GM12878 (cell line): Measurements from ENCODE around the gene TMEM236. TPM values are rescaled to one million over a fixed set of nuclear protein-coding genes. Genes with fewer than 3 reads are reported as not detected.

Source experiments
- ATAC-seq: fragments of 200-7000 bp; cut with Tn5 transposase; 3 replicates; pipeline ENCODE4 v1.9.1; 2020; ENCODE audit warnings: mild to moderate bottlenecking, moderate library complexity
- BruUV-seq: library from RNA; stranded (reverse); fragments of 400-500 nt; replicated peaks from 2 replicates; lab custom pipeline; 2021; lab: Mats Ljungman, UMichigan
- CTCF ChIA-PET: fragments of 300-600 bp; sonication (Branson Sonifier 250); formaldehyde crosslinking; extraction: SDS; loops from one replicate; lab custom pipeline; 2021; ENCODE audit warnings: inconsistent platforms; lab: Yijun Ruan, JAX
- POLR2A ChIA-PET: fragments of 350-600 bp; formaldehyde crosslinking; extraction: SDS; loops from one replicate; lab custom pipeline; 2021; ENCODE audit warnings: inconsistent platforms; lab: Charles Lee
- RAD21 ChIA-PET: fragments of 300-600 bp; sonication (Branson Sonifier 250); formaldehyde crosslinking; loops from one replicate; lab custom pipeline; 2023; ENCODE audit warnings: antibody characterized with exemption; ENCODE audit not compliant: unreplicated experiment; lab: Charles Lee
- SMC1A ChIA-PET: fragments of 300-600 bp; sonication (Branson Sonifier 250); formaldehyde crosslinking; loops from one replicate; lab custom pipeline; 2023; ENCODE audit not compliant: unreplicated experiment, uncharacterized antibody; lab: Charles Lee
- DNase-seq: peaks from one replicate; pipeline ENCODE4 v3.0.0-alpha.2; 2011; ENCODE audit warnings: low read depth, low spot score
- FAIRE-seq: peaks from 3 replicates; lab custom pipeline; 2011; peaks lifted over from hg19 to GRCh38; lab: Jason Lieb, UNC
- H2AFZ ChIP-seq: 2 replicates; pipeline ENCODE4 v1.6.0; 2011; ENCODE audit warnings: low read depth, low read length, control low read depth; ENCODE audit not compliant: control insufficient read depth
- H3K27ac ChIP-seq: 2 replicates; pipeline ENCODE4 v1.5.1; 2011; ENCODE audit warnings: control low read depth; ENCODE audit not compliant: control insufficient read depth, insufficient read depth
- H3K27me3 ChIP-seq, 2 experiments: replicated peaks in 1 of 2; 2 replicates each; pipeline versions ENCODE4 v1.6.0 to v1.6.1; 2011; ENCODE audit warnings: low read length in 1 of 2; ENCODE audit not compliant: control insufficient read depth in 2 of 2, insufficient read depth in 2 of 2
- H3K36me3 ChIP-seq, 2 experiments: 2 replicates each; pipeline ENCODE4 v1.5.1; 2011; ENCODE audit warnings: low read length in 1 of 2; ENCODE audit not compliant: control insufficient read depth in 2 of 2, insufficient read depth in 2 of 2
- H3K4me1 ChIP-seq: 2 replicates; pipeline ENCODE4 v1.6.1; 2011; ENCODE audit warnings: mild to moderate bottlenecking, low read length, moderate library complexity, mixed read lengths; ENCODE audit not compliant: control insufficient read depth, insufficient read depth
- H3K4me2 ChIP-seq: 2 replicates; pipeline ENCODE4 v1.6.0; 2011; ENCODE audit warnings: control low read depth; ENCODE audit not compliant: control insufficient read depth, insufficient read depth
- H3K4me3 ChIP-seq: fragments of 200-600 bp; sonication (generic); 2 replicates; pipeline ENCODE4 v1.5.1; 2016
- H3K79me2 ChIP-seq: 2 replicates; pipeline ENCODE4 v1.6.0; 2011; ENCODE audit warnings: low read length; ENCODE audit not compliant: control insufficient read depth, insufficient read depth
- H3K9ac ChIP-seq: 2 replicates; pipeline ENCODE4 v1.8.0; 2011; ENCODE audit warnings: low read length, control low read depth, mixed read lengths; ENCODE audit not compliant: control insufficient read depth, insufficient read depth
- H3K9me3 ChIP-seq: replicated peaks from 3 replicates; pipeline ENCODE4 v1.5.1; 2011; ENCODE audit warnings: mild to moderate bottlenecking, low read length; ENCODE audit not compliant: control insufficient read depth, insufficient read depth
- H4K20me1 ChIP-seq: 2 replicates; pipeline ENCODE4 v1.6.0; 2011; ENCODE audit not compliant: control insufficient read depth, insufficient read depth
- CREB1 ChIP-seq: IDR thresholded peaks from 2 replicates; pipeline ENCODE4 v1.6.1; 2012; ENCODE audit warnings: low read depth, mild to moderate bottlenecking, inconsistent platforms
- HDAC6 ChIP-seq: fragments of 200-600 bp; sonication (generic); IDR thresholded peaks from one replicate; pipeline ENCODE4 v1.8.0; 2017; ENCODE audit warnings: antibody characterized with exemption; ENCODE audit not compliant: unreplicated experiment
- IKZF2 ChIP-seq, 2 experiments: fragments of 450-650 bp; IDR thresholded peaks; 2 replicates each; pipeline ENCODE4 v1.6.1; 2017; ENCODE audit warnings: mild to moderate bottlenecking in 2 of 2, moderate library complexity in 2 of 2
- MTA2 ChIP-seq: fragments of 450-650 bp; IDR thresholded peaks from 2 replicates; pipeline ENCODE4 v1.6.1; 2016; ENCODE audit warnings: low read depth, mild to moderate bottlenecking, moderate library complexity
- TCF7 ChIP-seq: IDR thresholded peaks from 2 replicates; pipeline ENCODE4 v1.6.1; 2014; ENCODE audit warnings: antibody characterized with exemption, borderline replicate concordance
- ZNF384 ChIP-seq: IDR thresholded peaks from 2 replicates; pipeline ENCODE4 v1.6.1; 2012; ENCODE audit warnings: low read depth, mild to moderate bottlenecking, low read length, improper control_type of control experiment, borderline replicate concordance
- WGBS: methylation state at CpG from one replicate; pipeline ENCODE4 v1.1.6; 2016; ENCODE audit warnings: low lambda C conversion rate; ENCODE audit not compliant: insufficient replicate concordance, insufficient coverage; ENCODE audit errors: missing lambda C conversion rate; 5-methylcytosine and 5-hydroxymethylcytosine counted together
- in situ Hi-C: fragments of 300-500 bp; cut with MboI; formaldehyde crosslinking; loops from 9 replicates; pipeline ENCODE4 v1.14.3; 2018; ENCODE audit warnings: mixed read lengths
- intact Hi-C: fragments of 100-400 bp; cut with micrococcal nuclease; formaldehyde crosslinking; loops from one replicate; pipeline ENCODE4 v1.14.2; 2022; ENCODE audit not compliant: unreplicated experiment
- polyA plus RNA-seq, 11 experiments: library from polyadenylated mRNA; depleted of rRNA in 4 of 11; unstranded in 6 of 11; stranded (reverse) in 5 of 11; fragments of >200 nt; fragmentation: Nextera tagmentation in 4 of 11; fragmentation: Illumina TruSeq in 1 of 11; extraction: Ambion mirVana in 4 of 11; extraction: Trizol in 1 of 11; gene quantifications; 1 replicate in 1 of 11; 2 replicates in 10 of 11; pipeline versions ENCODE4 v1.2.1 to v1.2.3, GENCODE V29; 2011 to 2016; ENCODE audit warnings: inconsistent platforms in 2 of 11, missing spikeins in 2 of 11, low read depth in 1 of 11
- total RNA-seq, 4 experiments: library from RNA; depleted of rRNA in 3 of 4; stranded (reverse); fragments of >200 nt in 3 of 4; fragmentation: Illumina TruSeq in 1 of 4; extraction: Trizol in 1 of 4; gene quantifications; 2 replicates each; pipeline versions ENCODE4 v1.2.1 to v1.2.3, GENCODE V29; 2013 to 2021
- TF ChIP-seq, protein P1 (sequence below): fragments of 450-650 bp; IDR thresholded peaks from 2 replicates; pipeline ENCODE4 v1.6.1; 2017; ENCODE audit warnings: low read depth, mild to moderate bottlenecking, moderate library complexity
- TF ChIP-seq, protein P2 (sequence below): fragments of 450-650 bp; IDR thresholded peaks from 2 replicates; pipeline ENCODE4 v1.6.1; 2016; ENCODE audit warnings: mild to moderate bottlenecking
- TF ChIP-seq, protein P3 (sequence below): IDR thresholded peaks from 2 replicates; pipeline ENCODE4 v1.6.1; 2012; ENCODE audit warnings: low read depth, low read length, improper control_type of control experiment
- TF ChIP-seq, protein P4 (sequence below): fragments of 450-650 bp; IDR thresholded peaks from 2 replicates; pipeline ENCODE4 v1.6.1; 2014; ENCODE audit warnings: mild to moderate bottlenecking
- TF ChIP-seq, protein P5 (sequence below): IDR thresholded peaks from 2 replicates; pipeline ENCODE4 v1.6.1; 2011; ENCODE audit warnings: borderline replicate concordance, low read depth, mild to moderate bottlenecking, moderate library complexity, mixed read lengths, low read length; ENCODE audit not compliant: insufficient read depth; ENCODE audit errors: extremely low read length
- TF ChIP-seq, protein P6 (sequence below): fragments of 450-650 bp; IDR thresholded peaks from 2 replicates; pipeline ENCODE4 v1.6.1; 2017; ENCODE audit warnings: mild to moderate bottlenecking, moderate library complexity

The TMEM236 gene
- total and polyA plus RNA-seq, 10 of the 15 experiments (the other 5 are each of a cell fraction or from before 2014, with no cell fraction given): 0.03 TPM; not detected in 9

DNA sequence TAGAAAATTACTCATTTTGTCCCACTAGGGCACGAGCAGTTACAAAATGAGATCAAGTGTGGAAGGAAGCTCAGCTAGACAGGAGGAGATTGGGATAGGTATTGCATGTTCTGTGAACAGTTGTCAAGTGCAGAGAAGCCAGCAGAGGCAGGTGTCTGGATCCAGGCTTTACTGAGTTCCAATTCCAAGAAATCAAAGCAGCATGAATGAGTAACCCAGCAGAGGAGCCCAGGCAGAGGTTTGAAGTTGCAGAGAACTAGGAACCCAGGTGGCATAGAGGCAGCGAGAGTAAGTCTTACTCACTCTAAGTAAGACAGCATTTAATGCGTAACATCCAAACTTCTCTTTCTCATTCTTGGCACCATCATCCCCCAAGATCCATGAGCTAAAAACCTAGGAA, 68.9 kb downstream of the TMEM236 start (continued):
- TF ChIP-seq, protein P1, sequence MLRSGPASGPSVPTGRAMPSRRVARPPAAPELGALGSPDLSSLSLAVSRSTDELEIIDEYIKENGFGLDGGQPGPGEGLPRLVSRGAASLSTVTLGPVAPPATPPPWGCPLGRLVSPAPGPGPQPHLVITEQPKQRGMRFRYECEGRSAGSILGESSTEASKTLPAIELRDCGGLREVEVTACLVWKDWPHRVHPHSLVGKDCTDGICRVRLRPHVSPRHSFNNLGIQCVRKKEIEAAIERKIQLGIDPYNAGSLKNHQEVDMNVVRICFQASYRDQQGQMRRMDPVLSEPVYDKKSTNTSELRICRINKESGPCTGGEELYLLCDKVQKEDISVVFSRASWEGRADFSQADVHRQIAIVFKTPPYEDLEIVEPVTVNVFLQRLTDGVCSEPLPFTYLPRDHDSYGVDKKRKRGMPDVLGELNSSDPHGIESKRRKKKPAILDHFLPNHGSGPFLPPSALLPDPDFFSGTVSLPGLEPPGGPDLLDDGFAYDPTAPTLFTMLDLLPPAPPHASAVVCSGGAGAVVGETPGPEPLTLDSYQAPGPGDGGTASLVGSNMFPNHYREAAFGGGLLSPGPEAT: no peak
- TF ChIP-seq, all 136 proteins: peak for 0

DNA sequence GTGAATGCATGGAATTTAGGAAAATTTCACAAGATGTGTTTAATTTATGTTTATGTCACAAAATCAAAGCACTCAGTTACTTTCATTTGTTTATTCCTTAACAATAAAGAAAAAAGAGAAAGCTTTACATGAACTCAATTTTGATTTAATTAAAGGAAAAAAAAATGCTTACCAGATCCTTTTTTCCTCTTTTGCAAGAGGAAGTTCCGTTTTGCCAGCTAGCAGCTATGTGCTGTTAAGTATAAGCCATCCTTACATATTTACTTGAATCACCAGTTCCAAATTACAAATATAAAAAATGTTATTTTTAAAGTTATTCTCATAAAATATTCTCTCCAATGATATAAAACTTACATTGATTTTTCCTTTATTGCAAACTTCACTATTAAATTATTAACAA, 69.9 kb downstream of the TMEM236 start:
- no peak overlapping the region for H3K4me3 ChIP-seq
- FAIRE-seq (no peak), DNase-seq (no peak), ATAC-seq (no peak)
- no peaks in the 10 kb centered on the region for H3K36me3 ChIP-seq
- no peak overlapping the region for H3K4me2 ChIP-seq
- POLR2A ChIA-PET: no interaction called here
- intact Hi-C loops (no loop called here), in situ Hi-C loops (no loop called here)
- H3K9ac ChIP-seq: no peak overlapping the region
- no TSS peak for BruUV-seq
- no peaks in the 10 kb centered on the region for H4K20me1 ChIP-seq
- H3K27ac ChIP-seq: no peak overlapping the region
- no peaks in the 10 kb centered on the region for H3K4me1 ChIP-seq
- 5% methylated on average over 1 of the region's 1 CpG for WGBS
- no peaks in the 10 kb centered on the region; a peak in 1 of 4 replicates for H3K27me3 ChIP-seq
- CTCF ChIA-PET: no interaction called here
- H2AFZ ChIP-seq: no peak overlapping the region
- H3K79me2 ChIP-seq: no peaks in the 10 kb centered on the region
- SMC1A ChIA-PET: interaction anchor here (1.0 kb wide), 1 partner anchor 12 kb away, joined by 3 read pairs; the partner anchor contains the start of gene MRC1
- no peaks in the 10 kb centered on the region for H3K9me3 ChIP-seq
- RAD21 ChIA-PET: no interaction called here
- no peak for TF ChIP-seq HDAC6
- TF ChIP-seq, protein P2, sequence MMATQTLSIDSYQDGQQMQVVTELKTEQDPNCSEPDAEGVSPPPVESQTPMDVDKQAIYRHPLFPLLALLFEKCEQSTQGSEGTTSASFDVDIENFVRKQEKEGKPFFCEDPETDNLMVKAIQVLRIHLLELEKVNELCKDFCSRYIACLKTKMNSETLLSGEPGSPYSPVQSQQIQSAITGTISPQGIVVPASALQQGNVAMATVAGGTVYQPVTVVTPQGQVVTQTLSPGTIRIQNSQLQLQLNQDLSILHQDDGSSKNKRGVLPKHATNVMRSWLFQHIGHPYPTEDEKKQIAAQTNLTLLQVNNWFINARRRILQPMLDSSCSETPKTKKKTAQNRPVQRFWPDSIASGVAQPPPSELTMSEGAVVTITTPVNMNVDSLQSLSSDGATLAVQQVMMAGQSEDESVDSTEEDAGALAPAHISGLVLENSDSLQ: no peak
- TF ChIP-seq, protein P3, sequence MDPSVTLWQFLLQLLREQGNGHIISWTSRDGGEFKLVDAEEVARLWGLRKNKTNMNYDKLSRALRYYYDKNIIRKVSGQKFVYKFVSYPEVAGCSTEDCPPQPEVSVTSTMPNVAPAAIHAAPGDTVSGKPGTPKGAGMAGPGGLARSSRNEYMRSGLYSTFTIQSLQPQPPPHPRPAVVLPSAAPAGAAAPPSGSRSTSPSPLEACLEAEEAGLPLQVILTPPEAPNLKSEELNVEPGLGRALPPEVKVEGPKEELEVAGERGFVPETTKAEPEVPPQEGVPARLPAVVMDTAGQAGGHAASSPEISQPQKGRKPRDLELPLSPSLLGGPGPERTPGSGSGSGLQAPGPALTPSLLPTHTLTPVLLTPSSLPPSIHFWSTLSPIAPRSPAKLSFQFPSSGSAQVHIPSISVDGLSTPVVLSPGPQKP: no peak
- TF ChIP-seq CREB1: no peak
- TF ChIP-seq ZNF384: no peak
- no peak for TF ChIP-seq IKZF2 (IDR thresholded peaks at IDR 0.05)
- TF ChIP-seq MTA2: no peak
- no peak for TF ChIP-seq TCF7
- TF ChIP-seq, protein P4, sequence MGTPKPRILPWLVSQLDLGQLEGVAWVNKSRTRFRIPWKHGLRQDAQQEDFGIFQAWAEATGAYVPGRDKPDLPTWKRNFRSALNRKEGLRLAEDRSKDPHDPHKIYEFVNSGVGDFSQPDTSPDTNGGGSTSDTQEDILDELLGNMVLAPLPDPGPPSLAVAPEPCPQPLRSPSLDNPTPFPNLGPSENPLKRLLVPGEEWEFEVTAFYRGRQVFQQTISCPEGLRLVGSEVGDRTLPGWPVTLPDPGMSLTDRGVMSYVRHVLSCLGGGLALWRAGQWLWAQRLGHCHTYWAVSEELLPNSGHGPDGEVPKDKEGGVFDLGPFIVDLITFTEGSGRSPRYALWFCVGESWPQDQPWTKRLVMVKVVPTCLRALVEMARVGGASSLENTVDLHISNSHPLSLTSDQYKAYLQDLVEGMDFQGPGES: no peak
- TF ChIP-seq, protein P5, sequence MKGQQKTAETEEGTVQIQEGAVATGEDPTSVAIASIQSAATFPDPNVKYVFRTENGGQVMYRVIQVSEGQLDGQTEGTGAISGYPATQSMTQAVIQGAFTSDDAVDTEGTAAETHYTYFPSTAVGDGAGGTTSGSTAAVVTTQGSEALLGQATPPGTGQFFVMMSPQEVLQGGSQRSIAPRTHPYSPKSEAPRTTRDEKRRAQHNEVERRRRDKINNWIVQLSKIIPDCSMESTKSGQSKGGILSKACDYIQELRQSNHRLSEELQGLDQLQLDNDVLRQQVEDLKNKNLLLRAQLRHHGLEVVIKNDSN: no peak
- TF ChIP-seq, protein P6, sequence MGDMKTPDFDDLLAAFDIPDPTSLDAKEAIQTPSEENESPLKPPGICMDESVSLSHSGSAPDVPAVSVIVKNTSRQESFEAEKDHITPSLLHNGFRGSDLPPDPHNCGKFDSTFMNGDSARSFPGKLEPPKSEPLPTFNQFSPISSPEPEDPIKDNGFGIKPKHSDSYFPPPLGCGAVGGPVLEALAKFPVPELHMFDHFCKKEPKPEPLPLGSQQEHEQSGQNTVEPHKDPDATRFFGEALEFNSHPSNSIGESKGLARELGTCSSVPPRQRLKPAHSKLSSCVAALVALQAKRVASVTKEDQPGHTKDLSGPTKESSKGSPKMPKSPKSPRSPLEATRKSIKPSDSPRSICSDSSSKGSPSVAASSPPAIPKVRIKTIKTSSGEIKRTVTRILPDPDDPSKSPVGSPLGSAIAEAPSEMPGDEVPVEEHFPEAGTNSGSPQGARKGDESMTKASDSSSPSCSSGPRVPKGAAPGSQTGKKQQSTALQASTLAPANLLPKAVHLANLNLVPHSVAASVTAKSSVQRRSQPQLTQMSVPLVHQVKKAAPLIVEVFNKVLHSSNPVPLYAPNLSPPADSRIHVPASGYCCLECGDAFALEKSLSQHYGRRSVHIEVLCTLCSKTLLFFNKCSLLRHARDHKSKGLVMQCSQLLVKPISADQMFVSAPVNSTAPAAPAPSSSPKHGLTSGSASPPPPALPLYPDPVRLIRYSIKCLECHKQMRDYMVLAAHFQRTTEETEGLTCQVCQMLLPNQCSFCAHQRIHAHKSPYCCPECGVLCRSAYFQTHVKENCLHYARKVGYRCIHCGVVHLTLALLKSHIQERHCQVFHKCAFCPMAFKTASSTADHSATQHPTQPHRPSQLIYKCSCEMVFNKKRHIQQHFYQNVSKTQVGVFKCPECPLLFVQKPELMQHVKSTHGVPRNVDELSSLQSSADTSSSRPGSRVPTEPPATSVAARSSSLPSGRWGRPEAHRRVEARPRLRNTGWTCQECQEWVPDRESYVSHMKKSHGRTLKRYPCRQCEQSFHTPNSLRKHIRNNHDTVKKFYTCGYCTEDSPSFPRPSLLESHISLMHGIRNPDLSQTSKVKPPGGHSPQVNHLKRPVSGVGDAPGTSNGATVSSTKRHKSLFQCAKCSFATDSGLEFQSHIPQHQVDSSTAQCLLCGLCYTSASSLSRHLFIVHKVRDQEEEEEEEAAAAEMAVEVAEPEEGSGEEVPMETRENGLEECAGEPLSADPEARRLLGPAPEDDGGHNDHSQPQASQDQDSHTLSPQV: no peak
